GM19351 (cell line): ENCODE results near the gene ANKRD33B.
"Not testable (repeated sequence)": the region's sequence is repeated elsewhere in the genome, so short reads cannot be mapped to it uniquely, and the experiment has no call there.

Experiments
- ATAC-seq: cut with Tn5 transposase; IDR thresholded peaks from one replicate; pipeline ENCODE4 v1.9.1; 2021; ENCODE audit warnings: mild to moderate bottlenecking, moderate library complexity; ENCODE audit not compliant: unreplicated experiment

The ANKRD33B gene

GRCh38 chr5:10633271-10634049 lies 69.6 kb downstream of the ANKRD33B start:
- no peak for ATAC-seq

GRCh38 chr5:10634050-10634449 lies 70.2 kb downstream of the ANKRD33B start:
- no peak for ATAC-seq

- no peak for ATAC-seq
These were observed 70.7 kb downstream of the ANKRD33B start for GRCh38 chr5:10634562-10634961.

- ATAC-seq = peak; percentile 66
These were observed 71.5 kb downstream of the ANKRD33B start for GRCh38 chr5:10635257-10635866.

GRCh38 chr5:10635867-10636350 lies 72.0 kb downstream of the ANKRD33B start:
- ATAC-seq = no peak

GRCh38 chr5:10636363-10637142 lies 72.7 kb downstream of the ANKRD33B start:
- ATAC-seq = no peak

- no peak for ATAC-seq
These were observed 74.1 kb downstream of the ANKRD33B start for GRCh38 chr5:10637944-10638343.

- not testable (repeated sequence) for ATAC-seq
These were observed 74.9 kb downstream of the ANKRD33B start for GRCh38 chr5:10638723-10639122.

GRCh38 chr5:10639846-10640368 lies 76.0 kb downstream of the ANKRD33B start:
- no peak for ATAC-seq

GRCh38 chr5:10642367-10642766 lies 78.5 kb downstream of the ANKRD33B start:
- ATAC-seq = no peak

GRCh38 chr5:10644192-10644591 lies 80.3 kb downstream of the ANKRD33B start:
- no peak for ATAC-seq

GRCh38 chr5:10645146-10645545 lies 81.3 kb downstream of the ANKRD33B start:
- ATAC-seq = peak; percentile 51

GRCh38 chr5:10645671-10646070 lies 81.8 kb downstream of the ANKRD33B start:
- ATAC-seq = no peak

GRCh38 chr5:10647640-10648039 lies 83.8 kb downstream of the ANKRD33B start:
- ATAC-seq = no peak

- no peak for ATAC-seq
These were observed 85.2 kb downstream of the ANKRD33B start for GRCh38 chr5:10648806-10649665.

- no peak for ATAC-seq
These were observed 86.0 kb downstream of the ANKRD33B start for GRCh38 chr5:10649666-10650380.

- no peak for ATAC-seq
These were observed 88.3 kb downstream of the ANKRD33B start for GRCh38 chr5:10652151-10652550.

- no peak for ATAC-seq
These were observed 88.7 kb downstream of the ANKRD33B start for GRCh38 chr5:10652606-10653005.

GRCh38 chr5:10653043-10653442 lies 89.2 kb downstream of the ANKRD33B start:
- no peak for ATAC-seq
